NOMO-1 treated with DMSO at 0.1 percent for 48 hours (cell line): Measurements from ENCODE around the gene MYL9.
A peak's percentile ranks its signal among the peaks of the same experiment; 100 is the strongest.

Experiments used
- DNase-seq: peaks from one replicate; lab custom pipeline; 2025; ENCODE audit not compliant: unreplicated experiment; lab: John Stamatoyannopoulos, UW

Gene MYL9

GRCh38 chr20:36579996-36580545, 38.8 kb downstream of the MYL9 start:
- no peak for DNase-seq

GRCh38 chr20:36582322-36582721, 41.0 kb downstream of the MYL9 start:
- DNase-seq: no peak

- no peak for DNase-seq
These were observed 41.5 kb downstream of the MYL9 start for GRCh38 chr20:36582821-36583220.

GRCh38 chr20:36584018-36584481, 42.7 kb downstream of the MYL9 start:
- no peak for DNase-seq

DNA sequence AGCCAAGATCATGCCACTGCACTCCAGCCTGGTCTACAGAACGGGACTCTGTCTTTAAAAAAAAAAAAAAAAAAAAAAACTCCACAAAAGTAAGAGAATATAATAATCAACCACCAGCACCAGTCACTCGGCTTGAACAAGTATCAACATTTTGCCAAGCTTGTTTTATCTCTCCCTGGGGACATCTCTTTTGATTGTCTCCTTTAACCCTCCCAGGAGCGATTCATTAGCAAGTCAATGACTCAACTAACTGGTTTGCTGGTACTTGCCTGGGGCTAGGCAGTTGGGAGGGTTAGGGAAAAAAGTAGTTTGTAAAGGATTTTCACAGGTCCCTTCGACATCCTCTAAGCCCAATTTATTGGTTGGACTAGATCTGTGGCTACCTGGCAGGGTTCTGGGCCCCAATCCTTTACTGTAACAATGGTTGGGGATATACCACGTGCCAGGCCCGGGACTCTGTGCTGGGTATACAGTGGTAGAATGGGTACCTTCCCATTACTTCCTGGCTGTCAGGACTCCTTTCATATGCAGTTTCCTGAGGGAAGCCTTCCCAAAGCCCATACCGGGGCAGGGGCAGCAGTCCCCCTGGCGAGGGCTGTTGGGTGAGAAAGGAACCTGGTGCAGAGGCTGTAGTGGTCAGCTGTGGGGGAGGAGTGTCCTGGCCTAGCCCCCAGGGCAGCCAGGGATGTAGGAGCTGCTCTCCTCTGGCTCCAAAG, 44.2 kb downstream of the MYL9 start:
- no peak for DNase-seq

DNA sequence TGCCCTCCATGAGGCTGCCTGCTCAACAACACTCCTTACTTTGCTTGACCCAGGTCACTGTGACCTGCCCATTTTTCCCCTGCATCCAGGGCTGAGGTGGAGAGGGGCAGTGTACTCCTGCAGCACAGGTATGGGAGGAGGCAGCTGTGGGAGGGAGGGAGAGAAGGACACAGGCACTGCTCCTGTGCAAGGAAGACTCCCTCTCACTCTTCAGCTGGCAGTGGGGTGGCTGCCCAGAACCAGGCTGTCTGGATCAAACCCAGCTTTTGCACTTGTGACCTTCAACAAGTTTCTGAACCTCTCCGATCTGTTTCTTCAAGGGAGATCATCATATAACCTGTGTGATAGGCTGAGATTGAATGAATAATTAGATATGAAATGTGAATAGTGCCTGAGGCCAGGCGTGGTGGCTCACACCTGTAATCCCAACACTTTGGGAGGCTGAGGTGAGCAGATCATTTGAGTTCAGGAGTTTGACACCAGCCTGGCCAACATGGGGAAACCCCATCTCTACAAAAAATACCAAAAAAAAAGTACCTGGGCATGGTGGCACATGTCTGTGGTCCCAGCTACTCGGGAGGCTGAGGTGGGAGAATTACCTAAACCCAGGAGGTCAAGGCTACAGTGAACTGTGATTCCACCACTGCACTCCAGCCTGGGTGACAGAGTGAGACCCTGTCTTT, 46.2 kb downstream of the MYL9 start:
- DNase-seq: no peak

DNA sequence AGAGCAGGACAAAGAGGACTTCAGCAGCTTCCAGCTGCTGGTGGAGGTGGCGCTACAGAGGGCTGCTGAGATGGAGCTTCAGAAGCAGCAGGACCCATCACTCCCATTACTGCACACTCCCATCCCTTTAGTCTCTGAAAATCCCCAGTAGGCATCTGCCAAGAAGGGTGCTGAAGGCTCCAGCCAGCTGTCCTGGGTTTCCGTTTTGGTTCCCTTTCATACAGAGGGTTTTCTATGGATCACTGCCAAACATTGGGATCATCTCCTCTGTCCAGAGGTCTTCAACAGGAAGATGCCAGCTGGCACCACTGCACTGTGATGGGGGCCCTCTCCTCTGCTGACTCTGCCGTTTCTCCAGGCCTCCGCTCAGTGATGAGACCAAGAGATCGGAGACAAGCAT, 50.0 kb downstream of the MYL9 start:
- DNase-seq: no peak

GRCh38 chr20:36591854-36592641, 50.7 kb downstream of the MYL9 start:
- DNase-seq: no peak

DNA sequence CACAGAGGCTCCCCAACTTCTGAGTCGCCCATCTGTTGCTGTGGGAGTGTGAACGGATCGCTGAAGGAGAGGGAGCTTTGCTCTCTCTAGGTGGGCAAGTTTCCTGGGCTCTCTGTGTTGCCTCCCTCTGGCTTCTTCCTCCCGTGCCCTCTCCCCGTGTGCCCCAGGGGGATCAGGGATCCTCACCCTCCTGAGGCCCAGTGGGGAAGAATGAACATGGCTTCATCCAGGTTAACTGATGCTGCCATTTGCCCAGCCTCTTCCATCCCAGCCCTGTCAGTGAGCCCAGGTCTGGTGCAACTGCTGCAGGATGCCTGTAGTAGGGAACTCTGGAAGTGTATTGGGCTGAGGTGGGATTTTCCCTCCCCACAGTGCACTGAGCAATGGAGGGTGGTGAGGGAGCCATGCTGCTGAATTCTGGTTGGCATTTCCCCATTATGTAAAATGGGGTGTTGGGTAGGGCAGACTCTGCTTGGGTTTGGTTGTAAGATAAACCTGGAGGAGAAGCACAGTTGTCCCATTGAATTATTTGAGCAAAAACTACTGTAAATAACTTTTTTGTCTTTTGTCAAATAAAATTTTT, 52.1 kb downstream of the MYL9 start:
- no peak for DNase-seq

- peak; percentile 56 for DNase-seq
These were observed 58.6 kb downstream of the MYL9 start for GRCh38 chr20:36599912-36600345.
